Measurements from ENCODE around the gene OCIAD1.

DNA sequence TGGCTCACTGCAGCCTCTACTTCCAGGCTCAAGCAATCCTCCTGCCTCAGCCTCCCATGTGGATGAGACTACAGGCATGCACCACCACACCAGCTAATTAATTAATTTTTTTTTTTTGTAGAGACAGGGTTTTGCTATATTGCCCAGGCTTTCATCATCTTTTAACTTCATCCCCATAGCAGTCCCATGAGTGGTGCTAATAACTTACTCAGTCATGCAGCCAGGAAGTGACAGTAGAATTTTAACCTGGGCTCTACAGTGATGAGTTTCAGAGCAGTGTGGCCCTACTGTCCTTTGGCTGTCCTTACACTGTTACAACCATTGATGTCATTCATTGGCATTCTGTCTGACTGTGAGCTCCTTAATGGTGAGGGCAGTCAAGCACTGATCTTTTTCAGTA lies 79.6 kb downstream of the OCIAD1 start:
- TF ChIP-seq SIN3A (IDR thresholded peaks at IDR 0.05; ENCODE audit: borderline replicate concordance, insufficient read depth, low read depth, low read length), result no peak
- TF ChIP-seq, protein P1, sequence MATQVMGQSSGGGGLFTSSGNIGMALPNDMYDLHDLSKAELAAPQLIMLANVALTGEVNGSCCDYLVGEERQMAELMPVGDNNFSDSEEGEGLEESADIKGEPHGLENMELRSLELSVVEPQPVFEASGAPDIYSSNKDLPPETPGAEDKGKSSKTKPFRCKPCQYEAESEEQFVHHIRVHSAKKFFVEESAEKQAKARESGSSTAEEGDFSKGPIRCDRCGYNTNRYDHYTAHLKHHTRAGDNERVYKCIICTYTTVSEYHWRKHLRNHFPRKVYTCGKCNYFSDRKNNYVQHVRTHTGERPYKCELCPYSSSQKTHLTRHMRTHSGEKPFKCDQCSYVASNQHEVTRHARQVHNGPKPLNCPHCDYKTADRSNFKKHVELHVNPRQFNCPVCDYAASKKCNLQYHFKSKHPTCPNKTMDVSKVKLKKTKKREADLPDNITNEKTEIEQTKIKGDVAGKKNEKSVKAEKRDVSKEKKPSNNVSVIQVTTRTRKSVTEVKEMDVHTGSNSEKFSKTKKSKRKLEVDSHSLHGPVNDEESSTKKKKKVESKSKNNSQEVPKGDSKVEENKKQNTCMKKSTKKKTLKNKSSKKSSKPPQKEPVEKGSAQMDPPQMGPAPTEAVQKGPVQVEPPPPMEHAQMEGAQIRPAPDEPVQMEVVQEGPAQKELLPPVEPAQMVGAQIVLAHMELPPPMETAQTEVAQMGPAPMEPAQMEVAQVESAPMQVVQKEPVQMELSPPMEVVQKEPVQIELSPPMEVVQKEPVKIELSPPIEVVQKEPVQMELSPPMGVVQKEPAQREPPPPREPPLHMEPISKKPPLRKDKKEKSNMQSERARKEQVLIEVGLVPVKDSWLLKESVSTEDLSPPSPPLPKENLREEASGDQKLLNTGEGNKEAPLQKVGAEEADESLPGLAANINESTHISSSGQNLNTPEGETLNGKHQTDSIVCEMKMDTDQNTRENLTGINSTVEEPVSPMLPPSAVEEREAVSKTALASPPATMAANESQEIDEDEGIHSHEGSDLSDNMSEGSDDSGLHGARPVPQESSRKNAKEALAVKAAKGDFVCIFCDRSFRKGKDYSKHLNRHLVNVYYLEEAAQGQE (IDR thresholded peaks at IDR 0.05; ENCODE audit: insufficient read depth in 1 of 2, low read depth in 2 of 2, low read length in 1 of 2), result no peak
